Common myeloid progenitor, CD34-positive (primary cell): Measurements from ENCODE around the gene ADSL.

Experiments used
- CTCF ChIA-PET: fragments of 350-600 bp; sonication (Branson Sonifier 250); formaldehyde crosslinking; loops from one replicate; lab custom pipeline; 2021; ENCODE audit warnings: antibody characterized with exemption; lab: Charles Lee
- POLR2A ChIA-PET: fragments of 350-600 bp; sonication (Branson Sonifier 250); formaldehyde crosslinking; loops from one replicate; lab custom pipeline; 2021; ENCODE audit warnings: antibody characterized with exemption; lab: Charles Lee
- DNase-seq, 3 donors: peaks; one replicate each; pipeline versions ENCODE4 v3.0.0 to v3.0.0-alpha.2; 2013
- H3K27ac ChIP-seq, 2 experiments: 1 replicate in 1 of 2; 2 replicates in 1 of 2; pipeline ENCODE4 v1.7.0; 2013; ENCODE audit warnings: inconsistent platforms in 2 of 2, low read length in 2 of 2, mild to moderate bottlenecking in 2 of 2, low read depth in 1 of 2, moderate library complexity in 1 of 2; ENCODE audit not compliant: severe bottlenecking in 2 of 2, insufficient read depth in 1 of 2, poor library complexity in 1 of 2
- H3K27me3 ChIP-seq, 5 experiments: replicated peaks in 2 of 5; 1 replicate in 3 of 5; 2 replicates in 2 of 5; pipeline versions ENCODE4 v1.6.1 to v1.7.0; 2013; ENCODE audit warnings: low read length in 4 of 5, mild to moderate bottlenecking in 2 of 5, moderate library complexity in 2 of 5, inconsistent platforms in 1 of 5; ENCODE audit not compliant: insufficient read depth in 5 of 5, control insufficient read depth in 4 of 5
- H3K36me3 ChIP-seq, 4 experiments: 1 replicate in 2 of 4; 2 replicates in 2 of 4; pipeline versions ENCODE4 v1.6.1 to v1.7.0; 2013; ENCODE audit warnings: low read length in 3 of 4, control low read depth in 1 of 4, mild to moderate bottlenecking in 1 of 4; ENCODE audit not compliant: control insufficient read depth in 4 of 4, insufficient read depth in 4 of 4
- H3K4me1 ChIP-seq, 4 experiments: 1 replicate in 3 of 4; 2 replicates in 1 of 4; pipeline versions ENCODE4 v1.6.1 to v1.7.1; 2013; ENCODE audit warnings: low read length in 3 of 4, mild to moderate bottlenecking in 3 of 4, control low read depth in 1 of 4, inconsistent platforms in 1 of 4, moderate library complexity in 1 of 4; ENCODE audit not compliant: control insufficient read depth in 4 of 4, insufficient read depth in 4 of 4; ENCODE audit errors: control extremely low read depth in 1 of 4
- H3K4me3 ChIP-seq, 7 experiments: 1 replicate in 4 of 7; 2 replicates in 3 of 7; pipeline versions ENCODE4 v1.5.1 to v1.7.0; 2013; ENCODE audit warnings: mild to moderate bottlenecking in 7 of 7, low read length in 6 of 7, moderate library complexity in 6 of 7, inconsistent platforms in 2 of 7, low read depth in 2 of 7, control low read depth in 1 of 7; ENCODE audit not compliant: insufficient read depth in 4 of 7, control insufficient read depth in 1 of 7; ENCODE audit errors: extremely low read depth in 1 of 7
- H3K9me3 ChIP-seq, 5 experiments: 1 replicate in 4 of 5; 2 replicates in 1 of 5; pipeline versions ENCODE4 v1.6.1 to v1.7.1; 2013; ENCODE audit warnings: low read length in 4 of 5, mild to moderate bottlenecking in 2 of 5, inconsistent platforms in 1 of 5, low read depth in 1 of 5, moderate library complexity in 1 of 5; ENCODE audit not compliant: control insufficient read depth in 4 of 5, insufficient read depth in 2 of 5; ENCODE audit errors: control extremely low read depth in 1 of 5
- WGBS: methylation state at CpG from one replicate; pipeline ENCODE4 v1.1.5; 2013; ENCODE audit not compliant: insufficient coverage; 5-methylcytosine and 5-hydroxymethylcytosine counted together

The ADSL gene

GRCh38 chr22:40332319-40332781, 13.9 kb upstream of the ADSL start:
- ChIA-PET CTCF (no interaction called here), POLR2A (no interaction called here)
- Histone ChIP-seq H3K4me3 (no peak overlapping the region), H3K9me3 (no peaks in the 10 kb centered on the region), H3K4me1 (peaks cover 15 to 66% (median 39%) of the 10 kb centered on the region in 4 experiments), H3K36me3 (peaks cover under 1 to 14% (median 2%) of the 10 kb centered on the region in 4 experiments), H3K27me3 (no peaks in the 10 kb centered on the region), H3K27ac (no peak overlapping the region)
- no peak for DNase-seq
- WGBS = 77% methylated on average over 7 of the region's 9 CpGs

- DNase-seq = no peak
- peaks cover 6 to 49% (median 32%) of the 10 kb centered on the region in 4 experiments for H3K4me1 ChIP-seq
- no peak overlapping the region for H3K27ac ChIP-seq
- no peaks in the 10 kb centered on the region for H3K27me3 ChIP-seq
- CTCF ChIA-PET = no interaction called here
- POLR2A ChIA-PET = no interaction called here
- no peak overlapping the region for H3K4me3 ChIP-seq
- WGBS = 70% methylated on average over 2 of the region's 2 CpGs
- H3K36me3 ChIP-seq = peaks cover 0 to 13% (median 2%) of the 10 kb centered on the region in 4 experiments
- H3K9me3 ChIP-seq = no peaks in the 10 kb centered on the region
Measured at GRCh38 chr22:40334060-40334459, 12.2 kb upstream of the ADSL start.

GRCh38 chr22:40334899-40335298, 11.4 kb upstream of the ADSL start:
- Histone ChIP-seq H3K9me3 (no peaks in the 10 kb centered on the region), H3K27ac (no peak overlapping the region), H3K27me3 (no peaks in the 10 kb centered on the region), H3K4me3 (no peak overlapping the region), H3K4me1 (peaks cover 6 to 41% (median 24%) of the 10 kb centered on the region in 4 experiments), H3K36me3 (peaks cover 0 to 13% (median 2%) of the 10 kb centered on the region in 4 experiments)
- ChIA-PET CTCF (no interaction called here), POLR2A (interaction anchor here (0.6 kb wide), 1 partner anchor 426 kb away, joined by 9 read pairs; no protein-coding TSS in a partner anchor)
- WGBS = no CpG with 5 or more reads among the region's 2 CpGs
- peak in 1 of 3 donors; percentile 32 for DNase-seq

- Histone ChIP-seq H3K27me3 (no peaks in the 10 kb centered on the region), H3K4me1 (peaks cover 6 to 36% (median 21%) of the 10 kb centered on the region in 4 experiments), H3K4me3 (no peak overlapping the region), H3K9me3 (no peaks in the 10 kb centered on the region), H3K36me3 (peaks cover 0 to 13% (median 1%) of the 10 kb centered on the region in 4 experiments), H3K27ac (no peak overlapping the region)
- DNase-seq = peak in 1 of 3 donors; percentile 41
- POLR2A ChIA-PET = interaction anchor here (0.6 kb wide), 1 partner anchor 426 kb away, joined by 9 read pairs; no protein-coding TSS in a partner anchor
- 38% methylated on average over 2 of the region's 2 CpGs for WGBS
- CTCF ChIA-PET = no interaction called here
Measured at GRCh38 chr22:40335358-40335757, 10.9 kb upstream of the ADSL start.

- ChIA-PET CTCF (interaction anchor here (1.3 kb wide), 1 partner anchor 805 kb away, joined by 4 read pairs; no protein-coding TSS in a partner anchor), POLR2A (no interaction called here)
- H3K27ac ChIP-seq = no peak overlapping the region
- H3K27me3 ChIP-seq = no peaks in the 10 kb centered on the region
- no peak overlapping the region for H3K4me3 ChIP-seq
- H3K9me3 ChIP-seq = no peaks in the 10 kb centered on the region
- DNase-seq = no peak
- H3K36me3 ChIP-seq = no peaks in the 10 kb centered on the region
- H3K4me1 ChIP-seq = peaks cover 4 to 26% (median 13%) of the 10 kb centered on the region in 4 experiments
- 100% methylated on average over 3 of the region's 5 CpGs for WGBS
Measured at GRCh38 chr22:40340044-40340443, 6.3 kb upstream of the ADSL start.

GRCh38 chr22:40341604-40342003, 4.7 kb upstream of the ADSL start:
- ChIA-PET POLR2A (no interaction called here), CTCF (no interaction called here)

GRCh38 chr22:40342521-40342920, 3.8 kb upstream of the ADSL start:
- Histone ChIP-seq H3K27ac (no peak overlapping the region), H3K9me3 (no peaks in the 10 kb centered on the region), H3K4me3 (no peak overlapping the region), H3K36me3 (no peaks in the 10 kb centered on the region), H3K27me3 (no peaks in the 10 kb centered on the region), H3K4me1 (peaks cover 3 to 25% (median 18%) of the 10 kb centered on the region in 4 experiments)
- 91% methylated on average over 9 of the region's 9 CpGs for WGBS
- ChIA-PET POLR2A (no interaction called here), CTCF (interaction anchor here (1.3 kb wide), 1 partner anchor 12 kb away, joined by 6 read pairs; no protein-coding TSS in a partner anchor)
- no peak for DNase-seq

More at GRCh38 chr22:40341604-40342003, 4.7 kb upstream of the ADSL start:
- Histone ChIP-seq H3K36me3 (no peaks in the 10 kb centered on the region), H3K9me3 (no peaks in the 10 kb centered on the region), H3K4me3 (no peak overlapping the region), H3K27ac (no peak overlapping the region), H3K4me1 (peaks cover 0 to 20% (median 9%) of the 10 kb centered on the region in 4 experiments), H3K27me3 (no peaks in the 10 kb centered on the region)
- WGBS = no CpG with 5 or more reads among the region's 4 CpGs
- DNase-seq = no peak
